Mesodermal cell (in vitro differentiated cells): ENCODE results near the gene PCDH1.

Source experiments
- H3K27ac ChIP-seq: 2 replicates; pipeline ENCODE4 v1.7.0; 2013; ENCODE audit warnings: mild to moderate bottlenecking, low read depth, low read length, moderate library complexity; ENCODE audit not compliant: severe bottlenecking
- H3K36me3 ChIP-seq: 2 replicates; pipeline ENCODE4 v1.7.1; 2013; ENCODE audit warnings: mild to moderate bottlenecking, low read length, moderate library complexity; ENCODE audit not compliant: control insufficient read depth, insufficient read depth
- H3K4me1 ChIP-seq: one replicate; pipeline ENCODE4 v1.7.1; 2013; ENCODE audit warnings: mild to moderate bottlenecking, low read length; ENCODE audit not compliant: insufficient read depth, control insufficient read depth, poor library complexity, severe bottlenecking
- H3K4me3 ChIP-seq: 2 replicates; pipeline ENCODE4 v1.7.0; 2013; ENCODE audit warnings: low read length, control low read depth, mild to moderate bottlenecking; ENCODE audit not compliant: insufficient read depth, poor library complexity, severe bottlenecking; ENCODE audit errors: extremely low read depth
- H3K9me3 ChIP-seq: 2 replicates; pipeline ENCODE4 v1.7.1; 2013; ENCODE audit warnings: mild to moderate bottlenecking, low read length, moderate library complexity; ENCODE audit not compliant: control insufficient read depth
- WGBS, 2 experiments: methylation state at CpG; one replicate each; pipeline ENCODE4 v1.1.5; 2013; ENCODE audit warnings: missing lambda C conversion rate in 2 of 2; ENCODE audit not compliant: insufficient coverage in 2 of 2; 5-methylcytosine and 5-hydroxymethylcytosine counted together

PCDH1 gene

DNA sequence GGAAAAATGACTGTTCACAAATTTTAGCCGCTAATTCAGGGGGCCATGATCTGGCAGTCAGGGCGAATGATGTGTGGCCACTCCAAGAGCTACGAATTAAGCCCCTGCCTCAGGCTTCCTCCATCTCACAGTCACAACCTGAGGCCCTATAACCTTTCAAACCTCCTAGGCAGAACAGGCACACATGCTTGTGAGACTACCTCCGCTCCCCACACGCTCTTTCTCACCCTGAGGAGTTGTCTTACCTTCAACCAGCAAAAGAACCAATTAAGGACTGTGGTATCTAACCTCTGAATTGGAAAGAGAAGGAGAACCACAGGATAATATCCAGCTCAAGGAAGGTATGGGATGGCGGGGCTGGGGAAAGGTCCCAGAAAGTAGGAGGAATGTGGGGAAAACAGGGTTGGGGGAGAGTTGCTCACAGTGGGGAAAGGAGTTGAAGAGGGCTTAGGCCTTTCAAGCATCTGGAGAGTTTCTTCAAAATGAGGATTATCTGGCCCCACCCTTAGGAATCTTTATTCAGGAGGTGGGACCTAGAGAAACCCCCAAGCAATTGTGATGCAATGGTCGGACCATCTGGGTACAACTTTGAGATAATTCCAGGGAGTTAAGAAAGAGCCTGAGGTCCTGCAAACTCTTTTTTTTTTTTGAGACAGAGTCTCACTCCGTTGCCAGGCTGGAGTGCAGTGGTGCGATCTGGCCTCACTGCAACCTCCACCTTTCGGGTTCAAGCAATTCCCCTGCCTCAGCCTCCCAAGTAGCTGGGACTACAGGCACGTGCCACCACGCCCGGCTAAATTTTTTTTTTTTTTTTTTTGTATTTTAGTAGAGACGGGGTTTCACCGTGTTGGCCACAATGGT, 5.5 kb downstream of the PCDH1 start:
- no peak overlapping the region for H3K27ac ChIP-seq
- H3K4me1 ChIP-seq, result peaks cover 16% of the 10 kb centered on the region
- no peaks in the 10 kb centered on the region for H3K9me3 ChIP-seq
- peaks cover under 1% of the 10 kb centered on the region for H3K36me3 ChIP-seq
- WGBS, 2 experiments, result 70 to 71% methylated on average over 4 to 8 of the region's 15 CpGs
- H3K4me3 ChIP-seq, result no peak overlapping the region

- Histone ChIP-seq H3K9me3 (no peaks in the 10 kb centered on the region), H3K36me3 (peaks cover 2% of the 10 kb centered on the region), H3K4me3 (no peak overlapping the region), H3K4me1 (peaks cover 11% of the 10 kb centered on the region), H3K27ac (no peak overlapping the region)
- WGBS, 2 experiments, result 86% methylated on average over 1 of the region's 4 CpGs; no CpG with 5 or more reads in 1 of the 2 experiments
These were observed 6.3 kb downstream of the PCDH1 start for GRCh38 chr5:141871870-141872269.

DNA sequence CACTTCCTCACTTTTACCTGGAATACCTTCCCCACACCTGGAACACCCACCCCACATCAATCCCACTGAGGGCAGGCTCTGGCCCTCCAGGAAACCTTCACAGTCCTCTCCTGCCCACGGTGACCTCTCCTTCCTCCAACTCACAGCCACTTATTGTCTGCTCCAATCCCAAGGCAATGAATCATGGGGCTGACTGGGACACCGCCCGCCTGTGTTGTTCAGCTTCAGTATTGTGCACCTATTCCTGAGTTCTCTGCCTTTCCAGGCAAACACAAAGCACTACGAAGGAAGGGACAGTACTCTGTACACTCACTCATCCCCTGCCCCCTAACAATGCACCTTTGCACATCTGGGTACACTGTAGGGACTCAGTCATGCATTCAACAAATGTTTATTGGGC, 7.3 kb downstream of the PCDH1 start:
- H3K4me3 ChIP-seq, result no peak overlapping the region
- H3K36me3 ChIP-seq, result peaks cover 2% of the 10 kb centered on the region
- H3K4me1 ChIP-seq, result peaks cover 11% of the 10 kb centered on the region
- no peak overlapping the region for H3K27ac ChIP-seq
- 85 to 90% methylated on average over 3 to 4 of the region's 4 CpGs for WGBS, 2 experiments
- H3K9me3 ChIP-seq, result no peaks in the 10 kb centered on the region

DNA sequence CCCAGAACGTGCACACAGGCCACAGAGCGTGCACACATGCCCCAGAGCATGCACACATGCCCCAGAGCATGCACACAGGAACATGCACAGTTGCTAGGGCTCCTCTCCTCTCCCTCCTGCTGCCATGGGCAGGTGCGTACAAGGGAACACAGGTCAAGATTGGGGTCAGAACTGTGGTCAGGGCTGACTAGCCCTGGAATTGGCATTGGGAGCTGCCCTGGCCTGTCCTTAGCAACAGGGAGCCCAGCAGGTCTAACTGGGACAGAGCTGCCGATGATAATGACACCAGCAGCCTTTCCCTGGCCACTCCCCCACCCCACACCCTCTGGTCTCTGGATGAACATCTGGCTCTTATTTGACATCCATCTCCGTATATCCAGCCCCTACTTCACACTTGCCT, 8.0 kb downstream of the PCDH1 start:
- Histone ChIP-seq H3K9me3 (no peaks in the 10 kb centered on the region), H3K36me3 (peaks cover 9% of the 10 kb centered on the region), H3K4me1 (peaks cover 8% of the 10 kb centered on the region), H3K27ac (no peak overlapping the region), H3K4me3 (no peak overlapping the region)
- 90 to 92% methylated on average over 4 of the region's 5 CpGs for WGBS, 2 experiments

- H3K36me3 ChIP-seq, result peaks cover 15% of the 10 kb centered on the region
- 89 to 92% methylated on average over 5 of the region's 9 CpGs for WGBS, 2 experiments
- no peak overlapping the region for H3K4me3 ChIP-seq
- peaks cover 3% of the 10 kb centered on the region for H3K4me1 ChIP-seq
- H3K27ac ChIP-seq, result no peak overlapping the region
- no peaks in the 10 kb centered on the region for H3K9me3 ChIP-seq
These were observed 8.7 kb downstream of the PCDH1 start for GRCh38 chr5:141869514-141869913.

- Histone ChIP-seq H3K27ac (no peak overlapping the region), H3K9me3 (no peaks in the 10 kb centered on the region), H3K4me1 (peaks cover 3% of the 10 kb centered on the region), H3K4me3 (no peak overlapping the region), H3K36me3 (peaks cover 20% of the 10 kb centered on the region)
- 92 to 96% methylated on average over 12 to 14 of the region's 14 CpGs for WGBS, 2 experiments
These were observed 9.2 kb downstream of the PCDH1 start for GRCh38 chr5:141869040-141869439.

- H3K9me3 ChIP-seq, result no peaks in the 10 kb centered on the region
- no peak overlapping the region for H3K27ac ChIP-seq
- H3K4me1 ChIP-seq, result peaks cover 3% of the 10 kb centered on the region
- 92 to 95% methylated on average over 16 of the region's 16 CpGs for WGBS, 2 experiments
- H3K4me3 ChIP-seq, result no peak overlapping the region
- H3K36me3 ChIP-seq, result peaks cover 21% of the 10 kb centered on the region
These were observed 9.7 kb downstream of the PCDH1 start for GRCh38 chr5:141868541-141868940.

GRCh38 chr5:141867651-141868050, 10.6 kb downstream of the PCDH1 start:
- Histone ChIP-seq H3K4me1 (peaks cover 3% of the 10 kb centered on the region), H3K27ac (no peak overlapping the region), H3K4me3 (no peak overlapping the region), H3K36me3 (peaks cover 21% of the 10 kb centered on the region), H3K9me3 (no peaks in the 10 kb centered on the region)
- 100% methylated on average over 1 to 2 of the region's 4 CpGs for WGBS, 2 experiments

GRCh38 chr5:141867139-141867538, 11.1 kb downstream of the PCDH1 start:
- H3K36me3 ChIP-seq, result peaks cover 21% of the 10 kb centered on the region
- 87% methylated on average over 3 of the region's 5 CpGs; no CpG with 5 or more reads in 1 of the 2 experiments for WGBS, 2 experiments

GRCh38 chr5:141866096-141866495, 12.1 kb downstream of the PCDH1 start:
- Histone ChIP-seq H3K4me3 (no peak overlapping the region), H3K4me1 (peaks cover 3% of the 10 kb centered on the region), H3K36me3 (peaks cover 25% of the 10 kb centered on the region), H3K27ac (no peak overlapping the region), H3K9me3 (no peaks in the 10 kb centered on the region)
- 97% methylated on average over 11 to 13 of the region's 13 CpGs for WGBS, 2 experiments

More at GRCh38 chr5:141867139-141867538, 11.1 kb downstream of the PCDH1 start:
- Histone ChIP-seq H3K9me3 (no peaks in the 10 kb centered on the region), H3K4me3 (no peak overlapping the region), H3K4me1 (peaks cover 3% of the 10 kb centered on the region), H3K27ac (no peak overlapping the region)

DNA sequence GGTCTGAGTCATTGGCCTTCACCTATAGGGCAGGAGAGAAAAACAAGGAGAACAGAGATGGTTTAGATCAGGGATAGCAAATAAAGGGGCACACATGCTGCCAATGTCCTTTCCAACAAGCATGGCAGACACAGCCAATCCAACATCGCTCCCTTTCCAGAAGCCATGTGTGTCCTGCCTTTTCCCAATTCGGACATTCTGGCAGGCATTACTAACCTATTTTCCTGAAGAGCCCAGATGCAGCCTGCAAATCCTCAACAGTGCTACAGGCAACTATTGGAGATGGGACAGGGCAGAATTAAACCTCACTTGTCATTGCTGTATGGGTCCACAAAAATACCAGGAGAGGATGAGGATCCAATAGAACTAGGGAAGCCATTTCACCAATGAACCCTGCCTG, 12.8 kb downstream of the PCDH1 start:
- H3K36me3 ChIP-seq, result peaks cover 25% of the 10 kb centered on the region
- WGBS, 2 experiments, result 81 to 100% methylated on average over 1 to 2 of the region's 2 CpGs
- H3K4me1 ChIP-seq, result peaks cover 3% of the 10 kb centered on the region
- H3K27ac ChIP-seq, result no peak overlapping the region
- no peak overlapping the region for H3K4me3 ChIP-seq
- no peaks in the 10 kb centered on the region for H3K9me3 ChIP-seq
